IPS-11a (cell line): ENCODE measurements around the gene RDH8.

Experiments
- H3K4me3 ChIP-seq: one replicate; pipeline ENCODE4 v1.5.1; 2013; ENCODE audit warnings: low read depth, low read length, control low read depth

Gene RDH8, protein sequence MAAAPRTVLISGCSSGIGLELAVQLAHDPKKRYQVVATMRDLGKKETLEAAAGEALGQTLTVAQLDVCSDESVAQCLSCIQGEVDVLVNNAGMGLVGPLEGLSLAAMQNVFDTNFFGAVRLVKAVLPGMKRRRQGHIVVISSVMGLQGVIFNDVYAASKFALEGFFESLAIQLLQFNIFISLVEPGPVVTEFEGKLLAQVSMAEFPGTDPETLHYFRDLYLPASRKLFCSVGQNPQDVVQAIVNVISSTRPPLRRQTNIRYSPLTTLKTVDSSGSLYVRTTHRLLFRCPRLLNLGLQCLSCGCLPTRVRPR

DNA sequence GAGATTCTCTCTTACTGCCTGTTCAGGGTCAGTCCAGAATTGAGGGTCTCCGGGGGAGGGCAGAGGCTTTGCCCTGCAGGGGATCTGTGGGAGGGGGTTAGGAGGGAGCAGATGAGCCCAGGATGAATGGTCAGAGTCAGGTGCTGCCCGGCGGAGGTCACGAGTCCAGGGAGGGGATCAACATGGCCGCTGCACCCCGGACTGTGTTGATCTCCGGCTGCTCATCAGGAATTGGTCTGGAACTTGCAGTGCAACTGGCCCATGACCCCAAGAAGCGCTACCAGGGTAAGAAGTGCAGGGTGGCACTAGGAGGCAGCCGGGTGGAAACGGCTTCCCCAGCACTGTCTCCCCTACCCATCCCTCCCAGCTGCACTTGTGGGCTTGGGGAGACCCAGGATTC, at the start of gene RDH8:
TSS of gene RDH8 (plus strand) at position 168 of the 400 bp plus-strand sequence. CDS start at position 183, 15 bp downstream.
- H3K4me3 ChIP-seq = no peak within 1 kb of the TSS

DNA sequence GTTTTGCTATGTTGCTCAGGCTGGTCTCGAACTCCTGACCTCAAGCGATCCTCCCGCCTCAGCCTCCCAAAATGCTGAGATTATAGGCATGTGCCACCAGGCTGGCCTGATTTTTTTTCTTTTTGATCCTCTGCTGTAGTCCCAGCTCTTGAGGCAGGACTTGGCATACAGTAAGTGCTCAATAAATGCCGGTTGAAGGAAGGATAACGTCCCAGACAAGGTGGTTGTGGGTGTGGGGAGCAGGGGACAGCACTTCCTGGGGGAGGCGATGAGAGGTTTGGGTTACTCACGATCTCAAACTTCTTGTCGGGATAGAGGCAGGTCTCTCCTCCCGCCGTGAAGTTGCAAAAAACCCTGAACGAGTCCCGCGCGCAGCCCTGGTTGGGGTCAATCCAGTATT, 47.3 kb upstream of the RDH8 start:
- peak overlapping the region; percentile 17 for H3K4me3 ChIP-seq

DNA sequence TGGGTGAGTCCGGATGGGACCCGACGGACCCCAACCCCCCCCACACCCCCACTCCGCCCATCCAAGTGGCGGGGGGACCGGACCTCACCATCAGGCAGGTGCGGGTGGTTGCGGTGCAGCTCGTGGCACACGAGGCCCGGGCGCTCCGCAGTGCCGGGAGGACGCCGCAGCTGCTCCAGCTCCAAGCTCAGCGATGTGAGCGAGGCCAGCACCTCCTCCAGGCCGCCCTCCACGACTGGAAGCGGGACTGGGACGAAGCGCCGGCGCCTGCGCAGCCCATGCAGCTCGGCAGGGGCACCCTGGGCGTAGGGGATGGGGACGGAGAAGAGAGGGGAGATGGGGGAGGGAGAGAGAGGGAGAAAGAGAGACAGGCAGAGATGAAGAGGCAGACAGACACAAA, 46.8 kb upstream of the RDH8 start:
- H3K4me3 ChIP-seq = peak overlapping the region; percentile 17

DNA sequence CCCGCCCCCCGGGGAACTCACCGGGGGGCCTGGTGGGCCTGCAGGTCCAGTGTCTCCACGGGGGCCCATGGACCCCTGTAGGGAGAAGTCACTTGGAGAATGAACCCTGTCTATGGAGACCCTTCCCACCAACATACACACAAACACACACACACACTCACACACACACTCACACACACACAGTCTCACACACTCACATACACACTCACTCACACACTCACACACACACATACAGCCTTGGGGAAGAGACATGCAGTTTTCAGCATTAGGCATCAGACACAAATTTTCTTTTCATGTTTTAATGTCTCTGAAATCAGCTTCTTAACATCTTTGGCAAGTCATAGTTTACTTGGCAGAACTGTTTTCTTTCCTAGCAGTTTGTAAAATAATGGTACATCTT, 46.0 kb upstream of the RDH8 start:
- H3K4me3 ChIP-seq = no peak overlapping the region

DNA sequence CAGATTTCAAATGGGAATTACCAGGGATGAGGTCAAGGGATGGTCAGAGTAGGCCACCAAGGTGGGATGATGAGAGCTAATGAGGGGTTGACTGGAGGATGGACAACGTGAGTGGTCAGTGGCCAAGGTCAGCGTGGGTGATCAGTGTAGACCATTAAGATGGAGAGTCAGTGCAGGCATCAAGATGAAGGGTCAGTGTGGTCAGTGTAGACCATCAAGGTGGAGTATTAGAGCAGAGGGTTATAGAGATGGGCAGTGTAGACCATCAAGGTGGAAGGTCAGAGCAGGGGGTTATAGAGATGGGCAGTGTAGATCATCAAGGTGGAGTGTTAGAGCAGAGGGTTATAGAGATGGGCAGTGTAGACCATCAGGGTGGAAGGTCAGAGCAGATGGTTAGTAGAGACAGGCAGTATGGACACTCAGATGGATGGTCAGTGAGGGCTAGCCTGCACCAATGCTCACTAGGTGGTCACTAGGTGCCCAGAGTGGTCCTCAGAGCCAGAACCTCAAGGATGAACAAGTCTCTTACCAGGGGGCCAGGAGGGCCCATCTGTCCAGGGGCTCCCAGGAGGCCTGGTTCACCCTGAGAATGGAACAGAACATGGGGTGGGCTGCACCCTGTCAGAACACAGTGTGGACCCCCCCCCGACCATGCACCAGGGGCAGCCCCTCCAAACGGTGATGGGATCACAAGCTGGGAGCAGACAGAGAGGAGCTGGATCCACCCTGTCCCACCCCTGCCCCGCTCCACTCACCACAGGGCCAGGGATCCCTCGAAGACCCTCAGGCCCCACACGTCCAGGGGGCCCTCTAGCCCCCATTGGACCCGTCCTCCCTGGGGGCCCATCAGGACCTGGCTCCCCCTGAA, 44.2 kb upstream of the RDH8 start:
- no peak overlapping the region for H3K4me3 ChIP-seq

DNA sequence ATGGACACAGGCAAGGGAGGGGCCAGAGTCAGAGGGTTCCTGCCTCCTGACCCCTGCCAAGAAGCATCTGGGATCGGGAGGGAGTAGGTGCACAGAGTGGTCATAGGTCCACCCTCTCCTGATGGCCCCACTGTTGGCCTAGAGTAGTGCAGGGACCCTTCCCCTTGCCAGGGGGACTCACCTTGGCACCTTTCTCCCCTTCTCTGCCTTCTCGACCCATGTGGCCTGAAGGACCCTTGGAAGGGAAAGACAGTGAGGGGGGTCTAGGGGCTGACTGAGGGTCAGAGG, 43.7 kb upstream of the RDH8 start:
- no peak overlapping the region for H3K4me3 ChIP-seq

DNA sequence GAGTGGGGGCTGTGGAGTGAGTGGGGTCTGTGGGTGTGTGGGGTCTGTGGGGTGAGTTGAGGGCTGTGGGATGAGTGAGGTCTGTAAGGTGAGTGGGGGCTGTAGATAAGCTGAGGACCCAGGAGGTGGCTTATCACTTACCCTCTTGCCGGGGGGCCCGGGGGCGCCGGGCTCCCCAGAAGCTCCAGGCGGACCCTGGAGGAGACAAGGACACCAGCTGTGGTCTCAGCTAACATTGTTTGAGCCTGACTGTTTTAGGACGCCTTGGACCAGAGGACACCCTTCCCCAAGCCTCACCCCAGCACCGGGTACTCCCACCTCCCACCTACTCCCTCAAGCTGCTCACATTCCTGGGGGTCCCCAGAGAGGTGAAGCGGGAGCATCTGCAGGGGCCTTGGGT, 42.8 kb upstream of the RDH8 start:
- H3K4me3 ChIP-seq = no peak overlapping the region

DNA sequence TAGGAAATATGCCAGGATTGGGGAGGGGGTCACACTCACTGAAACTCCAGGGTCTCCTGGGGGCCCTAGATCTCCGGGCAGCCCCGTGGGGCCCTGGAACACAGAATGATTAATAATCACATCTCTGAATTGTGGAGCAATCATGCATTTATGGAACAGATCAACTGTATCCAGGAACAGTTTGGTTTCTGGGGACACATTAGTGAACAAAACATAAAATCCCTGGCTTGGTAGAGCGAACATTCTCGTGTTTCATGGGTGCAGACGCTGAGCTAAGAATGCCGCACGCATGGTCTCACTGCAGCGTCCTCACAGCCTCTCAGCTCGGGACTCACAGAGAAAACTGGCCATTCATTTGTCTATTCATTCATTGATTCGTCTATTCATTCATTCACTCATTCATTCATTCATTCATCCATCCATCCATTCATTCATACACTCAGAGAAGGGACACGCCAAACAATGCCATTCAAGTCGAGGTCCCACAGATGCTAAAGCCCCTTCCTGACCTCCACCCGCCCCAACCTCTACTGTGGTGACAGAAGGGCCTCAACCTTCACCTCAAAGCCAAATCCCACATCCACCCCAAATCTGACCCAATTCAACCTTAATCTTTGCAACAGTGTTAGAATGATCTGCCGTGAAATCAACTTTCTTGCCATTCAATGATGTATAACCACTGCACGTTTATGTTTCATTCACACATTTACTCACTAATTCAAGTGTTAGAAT, 42.0 kb upstream of the RDH8 start:
- H3K4me3 ChIP-seq = no peak overlapping the region

DNA sequence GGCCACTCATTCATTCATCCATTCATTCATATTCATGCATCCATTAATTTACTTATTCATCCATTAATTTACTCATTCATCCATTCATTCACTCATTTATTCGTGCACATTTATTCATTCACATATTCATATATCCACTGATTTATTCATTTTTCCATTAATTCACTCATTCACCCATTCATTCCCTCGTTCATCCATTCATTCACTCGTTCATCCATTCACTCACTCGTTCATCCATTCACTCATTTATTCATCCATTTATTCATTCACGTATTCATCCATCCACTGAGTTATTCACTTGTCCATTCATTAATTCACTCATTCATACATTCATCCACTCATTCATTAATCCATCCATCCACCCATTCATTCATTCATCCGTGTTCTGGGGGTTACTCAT, 41.2 kb upstream of the RDH8 start:
- no peak overlapping the region for H3K4me3 ChIP-seq

DNA sequence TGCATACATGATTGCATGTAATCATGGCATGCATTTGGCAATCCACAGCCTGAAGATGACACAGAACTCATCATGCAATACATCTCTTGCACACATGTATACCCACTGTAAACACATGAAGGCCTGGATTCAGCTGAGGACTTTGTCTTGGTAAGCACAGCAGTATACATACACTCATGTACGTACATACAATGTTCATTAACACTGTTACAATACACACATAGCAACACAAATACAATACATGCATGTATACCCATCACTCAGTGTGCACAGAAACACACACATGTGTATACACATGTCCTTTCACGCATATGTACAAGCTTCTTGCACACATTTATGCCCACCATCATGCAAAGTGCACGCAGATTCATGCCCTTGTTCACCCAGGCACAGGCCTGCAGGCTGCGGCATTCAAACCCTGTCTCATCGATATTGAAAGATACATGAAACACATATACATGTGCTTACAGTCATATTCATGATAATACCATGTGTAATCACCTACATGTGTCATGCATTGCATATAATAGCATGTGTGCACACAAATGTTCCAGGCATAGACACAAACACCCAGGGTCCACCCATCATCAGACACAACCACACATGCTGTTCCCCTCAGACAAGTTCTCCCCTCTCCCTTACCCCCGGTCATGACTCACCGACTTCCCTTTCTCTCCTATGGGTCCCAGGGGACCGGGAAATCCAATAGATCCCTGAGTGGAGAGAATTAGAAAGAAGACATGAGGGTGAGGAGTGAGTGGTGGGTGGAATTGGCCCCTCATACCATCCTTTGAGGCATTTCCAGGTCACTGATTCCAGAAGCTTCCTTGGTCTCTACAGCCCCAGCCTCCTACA, 31.6 kb upstream of the RDH8 start:
- no peak overlapping the region for H3K4me3 ChIP-seq

DNA sequence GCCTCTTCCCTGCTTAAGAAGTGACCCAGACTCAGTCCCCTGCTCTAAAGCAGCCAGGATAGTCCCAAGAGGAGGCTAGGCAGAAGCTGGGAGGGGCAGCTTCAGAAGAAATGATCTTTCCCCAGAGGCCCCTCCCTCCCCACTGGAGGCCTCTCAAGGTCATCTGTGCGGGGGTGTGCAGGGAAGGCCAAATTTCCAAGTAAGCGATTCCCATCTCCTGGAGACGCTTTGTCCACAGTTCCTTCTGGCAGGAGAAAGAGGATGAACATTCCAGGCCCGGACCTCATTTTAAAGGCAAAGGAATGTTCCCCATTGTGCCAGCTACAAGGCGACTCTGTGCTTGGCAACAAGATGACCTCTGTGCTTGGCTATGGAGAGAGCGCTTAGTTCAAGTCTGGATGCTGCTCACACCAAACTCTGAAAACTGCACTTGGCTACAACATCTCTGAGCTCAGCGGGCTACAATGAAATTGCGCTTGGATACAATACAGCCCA, 26.4 kb upstream of the RDH8 start:
- H3K4me3 ChIP-seq = no peak overlapping the region

DNA sequence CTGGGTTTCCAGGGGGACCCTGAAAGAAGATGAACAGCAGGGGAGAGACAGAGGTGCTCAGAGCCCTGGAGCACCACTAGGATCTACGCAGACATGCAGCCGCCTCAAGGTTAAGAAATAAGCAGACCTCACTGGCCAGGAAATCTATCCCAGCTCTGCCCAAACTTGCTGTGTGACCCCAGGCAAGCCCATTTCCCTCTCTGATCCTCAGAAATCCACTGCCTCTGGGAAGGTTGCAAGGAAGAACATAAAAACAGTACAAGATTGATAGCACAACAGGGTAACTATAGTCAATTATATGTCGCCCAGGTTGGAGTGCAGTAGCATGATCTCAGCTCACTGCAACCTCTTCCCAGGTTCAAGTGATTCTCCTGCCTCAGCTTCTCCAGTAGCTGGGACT, 23.8 kb upstream of the RDH8 start:
- no peak overlapping the region for H3K4me3 ChIP-seq

DNA sequence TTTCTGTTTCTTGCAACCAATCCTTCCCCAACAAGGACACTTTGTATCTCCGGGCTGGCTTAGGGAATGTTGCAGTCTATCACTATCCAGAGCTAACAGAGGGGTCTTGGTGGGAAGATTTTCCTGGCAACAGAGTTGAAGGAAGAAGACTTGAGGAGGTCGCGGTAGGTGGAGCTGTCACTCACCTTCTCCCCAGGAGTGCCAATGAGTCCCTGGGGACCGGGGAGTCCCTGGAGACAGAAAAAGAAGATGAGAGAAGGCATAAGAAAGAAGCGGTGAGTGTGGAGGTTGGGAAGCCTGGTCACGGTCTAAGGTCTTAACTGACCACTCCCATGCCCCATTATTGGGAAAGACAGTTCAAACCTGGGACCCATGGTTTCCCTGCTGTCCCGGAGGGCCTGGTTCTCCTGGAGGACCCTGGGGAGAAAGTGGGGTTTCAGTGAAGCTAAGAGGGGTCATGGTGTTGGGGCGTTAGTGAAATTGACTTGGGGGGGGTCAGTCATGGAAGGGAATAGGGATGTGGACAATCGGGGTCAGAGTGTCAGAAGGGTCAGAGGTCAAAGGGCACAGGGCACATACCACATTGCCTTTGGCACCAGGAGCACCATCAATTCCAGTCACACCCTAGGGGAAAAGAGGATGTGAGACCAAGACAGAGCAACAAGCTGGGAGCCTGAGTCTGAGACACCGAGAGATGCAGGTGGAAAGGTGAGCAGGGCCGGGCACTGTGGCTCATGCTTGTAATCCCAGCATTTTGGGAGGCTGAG, 21.7 kb upstream of the RDH8 start:
- no peak overlapping the region for H3K4me3 ChIP-seq

DNA sequence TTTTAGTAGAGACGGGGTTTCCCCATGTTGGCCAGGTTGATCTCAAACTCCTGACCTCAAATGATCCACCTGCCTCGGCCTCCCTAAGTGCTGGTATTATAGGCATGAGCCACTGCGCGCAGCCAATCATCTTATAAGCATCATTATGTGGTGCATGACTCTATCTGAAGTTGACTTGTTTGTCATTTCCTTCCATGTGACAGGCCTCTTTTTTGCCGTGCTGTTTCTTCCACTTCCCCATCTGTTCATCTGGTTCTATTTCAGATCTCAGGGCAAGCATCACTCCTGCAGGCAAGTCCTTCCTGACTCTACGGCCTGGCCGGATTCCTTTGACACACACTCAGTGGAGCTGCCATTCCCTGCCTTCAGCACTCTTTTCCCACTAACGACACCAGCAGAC, 18.2 kb upstream of the RDH8 start:
- no peak overlapping the region for H3K4me3 ChIP-seq

DNA sequence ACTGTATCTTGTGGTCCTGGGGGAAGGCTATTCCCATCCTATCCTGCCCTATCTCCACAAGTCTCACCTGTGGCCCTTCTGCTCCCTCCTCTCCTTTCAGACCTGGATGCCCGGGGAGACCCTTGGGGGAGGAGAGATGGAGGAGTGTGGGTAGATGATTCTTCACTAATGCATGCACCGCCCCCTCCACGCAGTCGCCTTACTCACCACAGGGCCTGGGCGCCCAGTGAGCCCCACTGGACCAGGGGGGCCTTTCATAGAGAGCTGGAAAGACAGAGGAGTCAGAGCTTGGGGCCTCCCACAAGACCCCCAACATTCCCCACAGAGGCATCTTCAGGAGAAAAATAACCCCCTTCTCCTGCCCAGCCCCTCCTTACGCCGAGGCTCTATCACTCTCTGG, 17.3 kb upstream of the RDH8 start:
- no peak overlapping the region for H3K4me3 ChIP-seq

DNA sequence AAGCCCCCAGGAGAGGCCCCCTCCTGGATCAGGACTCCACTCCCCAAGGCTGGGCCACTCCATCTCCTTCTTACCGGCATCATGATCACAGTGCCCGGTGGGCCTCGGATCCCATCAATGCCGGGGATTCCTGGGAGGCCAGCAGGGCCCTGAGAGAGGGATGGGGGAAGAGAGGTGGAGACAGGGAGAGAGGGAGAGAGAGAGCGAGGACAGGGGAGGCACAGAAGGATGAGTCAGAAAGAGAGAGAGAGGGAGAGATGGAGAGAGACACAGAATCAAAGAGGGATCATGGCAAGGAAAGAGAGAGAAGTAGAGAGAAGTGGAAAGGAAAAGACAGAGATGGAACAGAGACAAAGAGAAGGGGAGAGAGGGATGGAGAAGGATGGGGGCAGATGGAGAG, 16.7 kb upstream of the RDH8 start:
- no peak overlapping the region for H3K4me3 ChIP-seq

DNA sequence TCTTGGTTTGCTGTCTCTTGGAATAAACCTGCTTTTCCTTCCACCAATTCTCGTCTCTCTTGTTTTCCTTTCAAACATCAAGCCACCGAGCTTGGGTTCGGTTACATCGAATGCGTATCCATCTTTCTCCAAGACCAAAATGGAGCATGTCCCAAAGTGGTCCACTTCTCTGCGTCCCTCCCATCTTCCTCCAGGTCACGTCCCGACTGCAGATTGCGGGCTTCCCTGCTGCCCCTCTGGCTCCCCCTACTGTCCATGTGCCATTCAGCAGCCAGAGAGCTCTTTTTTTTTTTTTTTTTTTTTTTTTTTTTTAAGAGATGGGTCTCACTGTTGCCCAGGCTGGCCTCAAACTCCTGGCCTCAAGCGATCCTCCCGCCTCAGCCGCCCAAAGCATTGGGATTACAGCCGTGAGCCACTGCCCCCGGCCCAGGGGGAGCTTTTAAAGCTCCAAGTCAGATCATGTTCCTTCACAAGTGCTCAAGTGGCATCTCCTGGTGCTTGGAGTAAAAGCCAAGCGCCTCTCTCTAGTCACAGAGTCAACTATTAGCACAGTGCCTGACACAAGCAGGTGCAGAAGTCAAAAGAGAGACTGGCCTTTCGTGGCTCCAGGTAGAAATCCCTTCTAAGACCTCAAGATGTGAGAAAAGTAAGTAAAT, 13.0 kb upstream of the RDH8 start:
- no peak overlapping the region for H3K4me3 ChIP-seq

DNA sequence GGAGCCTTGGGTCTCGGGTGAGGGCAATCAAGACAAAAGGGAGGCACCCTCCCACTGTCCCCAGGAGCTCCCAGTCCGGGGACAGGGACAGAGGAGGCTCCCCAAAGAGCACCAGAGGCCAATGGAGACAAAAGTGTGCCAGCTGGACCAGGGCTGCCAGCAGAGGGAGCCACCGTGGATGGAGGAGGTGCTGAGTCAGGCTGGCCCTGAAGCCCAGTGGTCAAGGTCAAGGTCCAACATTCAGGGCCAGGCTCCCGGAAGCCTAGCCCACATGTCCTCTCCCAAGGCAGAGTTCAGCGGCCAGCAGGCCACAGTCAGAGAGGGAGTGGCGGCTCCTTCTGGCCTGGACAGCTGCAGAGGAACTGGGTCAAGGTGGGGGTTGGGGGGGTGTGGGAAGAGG, 11.4 kb upstream of the RDH8 start:
- H3K4me3 ChIP-seq = no peak overlapping the region

DNA sequence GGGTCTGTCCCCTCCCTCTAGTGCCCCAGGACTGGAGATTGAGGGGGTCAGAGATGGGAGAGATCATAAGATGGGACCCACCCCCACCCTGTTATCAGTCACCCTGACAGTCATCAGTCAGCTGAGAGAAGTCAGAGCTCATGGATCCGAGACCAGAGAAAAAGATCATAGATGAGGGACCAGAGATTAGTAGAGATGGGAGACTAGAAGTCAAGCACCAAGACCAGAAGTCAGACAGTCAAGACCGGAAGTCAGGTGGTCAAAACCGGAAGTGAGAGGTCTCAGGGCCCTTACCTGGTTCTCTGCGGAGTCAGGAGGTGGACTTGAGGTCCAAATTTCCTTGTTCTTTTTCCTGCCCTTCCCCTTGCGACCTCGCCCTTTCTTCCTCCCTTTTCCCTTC, 10.0 kb upstream of the RDH8 start:
- H3K4me3 ChIP-seq = no peak overlapping the region

DNA sequence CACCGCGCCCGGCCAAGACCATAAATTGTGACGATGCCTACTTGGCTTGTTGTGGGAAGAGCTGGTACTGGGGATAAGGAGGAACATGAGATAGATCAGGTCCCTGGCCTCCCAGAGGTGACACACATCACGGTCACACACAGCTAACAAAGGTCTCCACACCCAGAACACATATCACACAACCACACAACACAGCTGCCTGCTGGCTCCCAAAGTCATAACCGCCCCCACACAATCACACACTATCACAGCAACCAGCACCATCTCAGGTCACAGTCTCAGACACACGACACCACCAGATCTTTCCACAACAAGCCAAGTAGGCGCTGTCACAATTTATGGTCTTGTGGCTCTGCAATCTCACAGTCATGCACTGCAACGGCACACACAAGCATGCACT, 8.7 kb upstream of the RDH8 start:
- H3K4me3 ChIP-seq = no peak overlapping the region
